G401 (cell line): Measurements from ENCODE around the gene MAPK8IP2. TPM values are rescaled to one million over a fixed set of nuclear protein-coding genes. Genes with fewer than 3 reads are reported as not detected.
"Not testable (repeated sequence)": the region's sequence is repeated elsewhere in the genome, so short reads cannot be mapped to it uniquely, and the experiment has no call there.

Experiments
- DNase-seq: peaks from one replicate; pipeline ENCODE4 v3.0.0-alpha.2; 2015; ENCODE audit warnings: low spot score
- in situ Hi-C: cut with HindIII; loops from 2 replicates; pipeline ENCODE4 v1.10.0; 2016; ENCODE audit warnings: low sequenced_read_pairs, mixed read lengths
- total RNA-seq: library from RNA; depleted of rRNA; stranded (reverse); fragments of >200 nt; shearing (Covaris generic); gene quantifications from 2 replicates; pipeline ENCODE4 v1.2.3, GENCODE V29; 2014

MAPK8IP2 gene
- total RNA-seq, 1 experiment from 2014 or later, result 39.8 TPM

DNA sequence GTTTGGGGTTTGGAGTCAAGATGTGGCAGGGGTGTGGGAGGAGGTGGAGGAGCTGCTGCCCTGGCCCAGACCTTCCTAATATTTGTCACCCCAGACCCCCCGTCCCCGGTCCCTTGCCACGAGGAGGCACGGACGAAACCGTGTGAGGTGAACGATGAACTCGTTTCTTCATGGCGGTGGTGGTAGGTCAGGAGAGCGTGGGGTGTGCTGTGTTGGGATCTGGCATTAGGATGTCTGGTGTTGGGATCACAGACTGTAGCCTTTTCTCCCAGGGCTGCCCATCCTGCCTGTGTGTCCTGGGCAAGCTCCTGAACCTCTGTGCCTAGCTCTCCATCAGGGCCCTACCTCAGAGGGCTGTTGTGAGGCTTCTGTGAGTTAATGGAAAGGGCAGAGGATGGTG lies 8.4 kb downstream of the MAPK8IP2 start:
- in situ Hi-C loops, result no loop called here
- DNase-seq, result no peak

- DNase-seq, result no peak
- in situ Hi-C loops, result no loop called here
Observed at GRCh38 chr22:50609599-50609998, 9.0 kb downstream of the MAPK8IP2 start.

DNA sequence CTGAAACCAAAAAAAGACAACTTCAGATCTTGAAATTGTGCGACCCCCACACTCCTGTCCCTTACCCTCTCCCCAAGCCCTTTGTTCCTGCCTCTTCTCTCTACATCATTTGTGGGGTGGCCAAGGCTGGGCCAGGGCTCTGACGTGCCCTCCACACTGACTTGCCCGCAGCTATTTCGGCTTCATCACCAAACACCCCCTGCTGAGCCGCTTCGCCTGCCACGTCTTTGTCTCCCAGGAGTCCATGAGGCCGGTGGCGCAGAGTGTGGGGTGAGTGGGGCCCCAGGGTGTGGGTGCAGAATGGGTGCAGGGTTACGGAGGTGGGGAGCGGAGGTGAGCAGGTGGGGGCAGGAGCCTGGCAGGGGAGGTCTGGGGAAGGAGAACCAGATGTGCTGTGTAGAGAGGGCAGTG lies 9.5 kb downstream of the MAPK8IP2 start:
- no peak for DNase-seq
- in situ Hi-C loops, result no loop called here

DNA sequence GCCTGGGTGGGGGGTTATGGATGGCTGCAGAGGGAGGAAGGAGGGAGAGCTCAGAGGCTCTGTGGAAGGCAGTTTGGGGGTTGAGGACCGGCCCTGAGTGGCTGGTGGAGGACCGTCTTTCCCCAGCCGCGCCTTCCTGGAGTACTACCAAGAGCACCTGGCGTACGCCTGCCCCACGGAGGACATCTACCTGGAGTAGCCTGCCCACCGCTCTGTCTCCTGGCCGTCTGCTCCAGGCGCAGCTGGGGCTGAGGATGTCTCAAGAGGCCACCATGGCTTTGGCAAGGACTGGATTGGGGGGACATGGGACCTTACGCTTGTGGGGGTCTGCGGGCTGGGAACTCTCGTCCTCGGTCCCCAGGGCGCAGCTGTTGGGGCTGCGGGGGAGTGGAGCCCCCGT lies 10.0 kb downstream of the MAPK8IP2 start:
- DNase-seq, result no peak
- in situ Hi-C loops, result no loop called here

GRCh38 chr22:50611341-50612060 lies 10.9 kb downstream of the MAPK8IP2 start:
- DNase-seq, result no peak
- in situ Hi-C loops, result no loop called here

DNA sequence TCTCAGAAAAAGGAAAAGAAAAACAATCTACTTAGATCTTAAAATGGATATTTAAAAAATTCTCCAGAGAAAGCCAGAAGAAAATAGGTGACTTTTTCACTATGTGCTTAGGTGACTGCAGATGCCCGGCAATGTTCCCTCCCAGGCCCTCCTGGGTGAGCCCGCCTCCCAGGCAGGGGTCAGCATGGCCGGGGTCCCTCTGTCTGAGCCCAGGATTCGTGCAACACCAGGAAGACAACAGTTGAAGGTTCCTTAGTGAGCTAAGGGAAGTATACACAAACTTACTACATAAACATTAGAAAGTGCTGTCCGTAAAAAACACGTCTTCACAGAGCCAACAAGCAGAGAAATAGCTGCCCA lies 11.6 kb downstream of the MAPK8IP2 start:
- no peak for DNase-seq

DNA sequence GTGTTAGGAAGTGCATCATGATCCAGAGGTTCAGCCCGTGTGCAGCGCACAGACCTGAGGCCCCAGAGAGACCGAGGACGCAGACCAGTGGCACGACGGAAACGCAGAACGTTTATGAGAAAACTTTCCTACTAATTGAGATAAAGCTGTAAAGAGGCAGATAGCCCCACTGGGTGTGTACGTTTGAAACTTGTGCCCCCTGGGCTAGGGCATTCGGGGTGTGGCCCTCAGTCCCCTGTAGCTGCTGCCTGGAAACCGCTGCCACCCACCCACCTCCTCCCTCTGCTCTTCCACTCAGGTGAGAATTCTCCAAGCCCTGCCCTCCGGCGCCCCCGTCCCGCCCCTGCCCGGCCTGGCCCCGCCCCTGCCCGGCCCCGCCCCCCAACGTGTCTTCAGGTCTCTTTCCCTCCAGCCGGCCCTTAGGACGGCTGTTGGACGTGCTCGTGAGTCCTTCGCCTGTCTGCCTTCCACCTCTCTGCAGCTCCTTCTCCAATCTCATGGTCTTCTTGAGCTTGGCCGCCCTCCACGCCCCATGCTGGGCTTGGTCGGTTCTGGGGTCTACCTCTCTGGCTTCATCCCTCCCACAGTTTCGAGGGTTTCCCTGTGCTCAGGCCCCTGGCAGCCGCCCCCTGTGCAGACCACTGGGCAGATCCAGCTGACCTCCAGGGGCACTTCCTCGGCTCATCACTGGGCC lies 12.1 kb downstream of the MAPK8IP2 start:
- DNase-seq, result peak; percentile 23
- in situ Hi-C loops, result no loop called here

More for the DNA sequence above, 11.6 kb downstream of the MAPK8IP2 start:
- in situ Hi-C loops, result no loop called here

- in situ Hi-C loops, result no loop called here
- peak; percentile 78 for DNase-seq
Observed at GRCh38 chr22:50613291-50613981, 12.8 kb downstream of the MAPK8IP2 start.

- DNase-seq, in situ Hi-C loops: not testable (repeated sequence)
Observed at GRCh38 chr22:50614296-50614695, 13.7 kb downstream of the MAPK8IP2 start.

DNA sequence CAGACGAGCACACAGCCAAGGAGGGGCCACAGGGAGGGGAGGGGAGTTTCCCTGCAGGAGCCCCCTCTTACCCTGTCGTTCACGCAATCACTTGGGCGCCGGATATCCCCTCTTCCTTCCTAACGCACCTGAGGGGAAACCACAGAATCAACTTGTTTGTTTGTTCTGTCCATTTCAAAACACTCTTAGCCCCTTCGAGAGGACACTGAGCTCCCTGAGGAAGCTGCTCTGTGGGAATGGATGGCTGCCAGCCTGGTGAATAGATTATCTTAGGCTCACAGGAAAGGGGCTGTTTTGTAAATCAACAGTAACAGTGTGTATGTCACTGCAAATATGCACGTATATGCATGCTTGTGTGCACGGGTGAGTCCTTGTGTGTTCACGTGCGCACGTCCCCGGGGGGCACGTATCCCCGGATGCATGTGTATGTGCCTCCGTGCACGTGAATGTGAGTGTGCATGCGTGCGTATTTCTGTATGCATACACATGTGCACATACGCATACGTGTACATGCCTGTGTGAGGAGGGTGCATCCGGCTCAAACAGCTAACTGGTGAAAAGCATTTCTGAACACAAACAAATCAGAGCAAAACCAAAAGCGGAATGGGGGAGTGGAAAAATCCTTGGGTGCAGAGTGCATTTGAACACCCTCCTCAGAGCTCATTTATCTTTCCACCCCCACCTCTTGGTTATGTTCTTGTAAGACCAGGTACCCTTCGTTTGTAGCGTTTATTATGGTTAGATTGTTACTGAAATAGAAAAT lies 20.2 kb downstream of the MAPK8IP2 start:
- peak; percentile 89 for DNase-seq
- in situ Hi-C loops, result no loop called here

DNA sequence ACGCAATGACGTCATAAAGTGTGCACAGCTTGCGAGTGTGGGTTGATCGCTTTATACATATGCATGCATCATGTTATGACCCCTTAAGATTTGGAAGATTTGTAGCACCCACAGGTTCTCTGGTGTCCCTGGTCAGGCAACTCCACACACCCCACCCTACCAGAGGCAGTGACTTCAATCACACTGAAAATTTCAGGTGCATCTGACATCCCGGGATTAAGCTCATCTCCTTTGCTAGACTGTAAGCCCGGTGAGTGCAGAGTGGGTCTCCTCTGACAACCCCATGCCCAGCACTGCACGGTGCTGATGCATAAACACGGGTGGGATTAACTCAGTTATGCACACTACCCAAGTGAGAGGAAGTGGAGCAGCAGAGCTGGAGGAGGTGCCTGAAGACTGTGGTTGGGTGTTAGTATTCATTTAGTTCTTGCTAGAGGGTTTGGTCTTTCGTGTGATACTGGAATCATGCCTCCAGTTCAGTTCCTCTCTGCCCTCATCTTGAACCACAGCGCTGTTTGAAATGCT lies 20.8 kb downstream of the MAPK8IP2 start:
- in situ Hi-C loops, result no loop called here
- DNase-seq, result no peak

DNA sequence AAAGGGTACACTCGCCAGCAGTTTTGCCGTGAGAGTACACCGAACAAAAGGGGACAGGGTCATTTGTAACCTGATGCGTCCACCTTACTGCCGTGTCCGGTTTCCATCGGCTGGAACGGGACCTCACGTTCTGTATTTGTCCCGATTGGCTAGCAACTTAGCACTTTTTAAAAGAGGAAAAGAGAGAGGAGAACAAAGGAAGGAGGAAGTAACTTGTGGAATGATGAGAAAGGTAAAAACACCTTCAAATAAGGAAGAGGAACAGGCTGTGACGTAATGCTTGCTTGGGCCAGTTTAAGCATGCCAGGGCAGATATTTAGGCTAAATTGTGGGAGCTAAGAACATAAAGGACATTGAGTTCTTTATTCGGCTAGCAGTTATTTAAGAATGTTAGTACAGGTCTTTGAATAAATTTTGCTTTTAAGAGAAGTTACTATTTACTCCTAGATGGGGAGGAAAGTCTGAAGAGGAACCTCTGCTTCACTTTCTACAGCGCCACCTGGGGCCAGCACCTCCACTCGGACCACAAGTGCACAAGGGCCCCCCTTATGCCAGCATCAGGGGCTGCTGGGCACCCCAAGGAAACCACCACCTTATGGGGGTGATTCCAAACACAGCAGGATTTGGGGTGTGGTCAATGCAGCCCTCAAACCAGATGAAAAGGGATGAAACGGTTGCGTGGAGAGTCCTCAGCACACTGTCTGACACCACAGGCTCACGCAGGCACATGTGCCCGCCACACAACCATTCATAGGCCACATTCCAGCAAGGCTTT lies 21.5 kb downstream of the MAPK8IP2 start:
- in situ Hi-C loops, result no loop called here
- DNase-seq, result no peak

DNA sequence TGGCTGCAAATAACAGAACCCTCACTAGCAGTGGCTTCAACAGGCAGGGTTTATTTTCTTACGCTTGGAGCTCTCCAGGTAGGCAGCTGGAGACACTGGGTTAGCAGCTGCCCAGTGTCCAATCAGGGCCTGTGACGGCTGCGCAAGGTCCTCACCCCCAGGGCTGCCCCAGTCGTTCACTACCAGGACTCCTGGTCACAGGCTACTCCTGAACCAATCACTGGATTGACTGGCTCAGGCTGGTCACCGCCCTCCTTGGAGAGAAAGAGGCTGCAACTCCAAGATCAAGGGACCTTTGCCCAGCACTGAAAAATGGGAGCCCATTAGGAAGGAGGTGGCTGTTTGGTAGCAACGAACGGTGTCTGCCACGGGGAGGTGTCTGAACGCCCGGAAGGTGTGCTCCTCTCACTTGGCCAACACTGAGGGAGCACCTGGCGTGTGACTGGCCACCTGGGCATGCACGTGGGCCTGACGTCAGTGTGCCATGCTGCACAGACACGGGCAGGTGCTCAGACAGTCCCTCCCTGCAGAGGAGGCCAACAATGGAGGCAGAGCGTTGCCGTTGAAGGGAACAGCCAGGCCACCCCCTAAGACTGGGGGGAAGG lies 22.2 kb downstream of the MAPK8IP2 start:
- peak; percentile 96 for DNase-seq
- in situ Hi-C loops, result no loop called here

- in situ Hi-C loops, result no loop called here
- no peak for DNase-seq
Observed at GRCh38 chr22:50624347-50625130, 23.9 kb downstream of the MAPK8IP2 start.

GRCh38 chr22:50625131-50625567 lies 24.6 kb downstream of the MAPK8IP2 start:
- DNase-seq, result no peak
- in situ Hi-C loops, result no loop called here

GRCh38 chr22:50625568-50626313 lies 25.1 kb downstream of the MAPK8IP2 start:
- in situ Hi-C loops, result no loop called here
- no peak for DNase-seq

DNA sequence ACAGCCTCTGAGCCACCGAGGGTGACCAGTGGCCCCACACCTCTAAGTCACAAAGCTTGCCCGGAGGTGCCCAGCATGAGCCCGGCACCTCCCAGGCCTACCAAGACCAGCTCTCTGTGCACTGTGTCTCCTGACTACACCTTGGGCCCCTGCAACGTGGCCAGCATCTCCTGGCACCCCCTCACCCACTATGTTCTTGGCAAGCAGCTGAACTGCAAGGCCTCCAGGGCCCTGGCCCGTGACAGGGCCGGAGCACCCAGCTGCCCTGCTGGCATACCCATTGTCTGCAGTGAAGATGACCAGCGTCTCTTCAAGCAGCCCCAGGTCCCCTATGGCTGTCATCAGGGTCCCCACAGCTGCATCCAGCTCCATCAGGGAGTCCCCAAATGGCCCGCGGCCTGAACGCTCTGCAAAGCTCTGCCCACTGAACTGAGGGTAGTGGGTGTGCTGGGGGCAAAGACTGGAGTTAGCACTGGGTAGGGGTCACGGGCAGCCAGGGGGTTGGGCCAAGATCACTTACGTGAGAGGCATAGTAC lies 25.8 kb downstream of the MAPK8IP2 start:
- in situ Hi-C loops, result no loop called here
- no peak for DNase-seq
